GM12864 (cell line): ENCODE data around the gene CERKL.

ENCODE experiments used
- DNase-seq: peaks from one replicate; pipeline ENCODE4 v3.0.0-alpha.2; 2011; ENCODE audit warnings: low read depth
- H3K4me3 ChIP-seq: 2 replicates; pipeline ENCODE4 v1.5.1; 2011; ENCODE audit warnings: mild to moderate bottlenecking, low read depth, low read length, control low read depth
- TF ChIP-seq, protein P1 (sequence below): IDR thresholded peaks from 2 replicates; pipeline ENCODE4 v1.5.1; 2011; ENCODE audit warnings: low read depth, mild to moderate bottlenecking, moderate library complexity, low read length, control low read depth, inconsistent platforms; ENCODE audit errors: missing control alignments

Gene CERKL

DNA sequence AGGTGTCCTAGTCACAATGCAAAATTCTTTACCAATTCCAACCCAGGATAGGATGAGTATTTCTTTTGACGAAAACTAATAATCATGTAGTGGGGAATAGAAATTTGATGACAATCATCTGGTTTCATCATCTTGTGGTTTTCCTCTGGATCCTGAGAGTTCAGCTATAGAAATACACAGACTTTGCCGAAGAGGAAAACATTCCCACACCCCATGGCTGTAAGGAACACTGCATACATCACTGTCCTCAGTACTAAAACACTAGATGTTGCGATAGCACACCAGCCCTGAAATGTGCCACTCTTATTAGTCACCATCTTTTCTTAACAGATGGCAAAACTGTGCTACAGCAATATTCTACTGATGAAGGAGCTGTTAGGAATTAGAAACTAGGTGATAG, 29.4 kb downstream of the CERKL start:
- no peak overlapping the region for H3K4me3 ChIP-seq
- TF ChIP-seq, protein P1, sequence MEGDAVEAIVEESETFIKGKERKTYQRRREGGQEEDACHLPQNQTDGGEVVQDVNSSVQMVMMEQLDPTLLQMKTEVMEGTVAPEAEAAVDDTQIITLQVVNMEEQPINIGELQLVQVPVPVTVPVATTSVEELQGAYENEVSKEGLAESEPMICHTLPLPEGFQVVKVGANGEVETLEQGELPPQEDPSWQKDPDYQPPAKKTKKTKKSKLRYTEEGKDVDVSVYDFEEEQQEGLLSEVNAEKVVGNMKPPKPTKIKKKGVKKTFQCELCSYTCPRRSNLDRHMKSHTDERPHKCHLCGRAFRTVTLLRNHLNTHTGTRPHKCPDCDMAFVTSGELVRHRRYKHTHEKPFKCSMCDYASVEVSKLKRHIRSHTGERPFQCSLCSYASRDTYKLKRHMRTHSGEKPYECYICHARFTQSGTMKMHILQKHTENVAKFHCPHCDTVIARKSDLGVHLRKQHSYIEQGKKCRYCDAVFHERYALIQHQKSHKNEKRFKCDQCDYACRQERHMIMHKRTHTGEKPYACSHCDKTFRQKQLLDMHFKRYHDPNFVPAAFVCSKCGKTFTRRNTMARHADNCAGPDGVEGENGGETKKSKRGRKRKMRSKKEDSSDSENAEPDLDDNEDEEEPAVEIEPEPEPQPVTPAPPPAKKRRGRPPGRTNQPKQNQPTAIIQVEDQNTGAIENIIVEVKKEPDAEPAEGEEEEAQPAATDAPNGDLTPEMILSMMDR: no peak
- DNase-seq: no peak

DNA sequence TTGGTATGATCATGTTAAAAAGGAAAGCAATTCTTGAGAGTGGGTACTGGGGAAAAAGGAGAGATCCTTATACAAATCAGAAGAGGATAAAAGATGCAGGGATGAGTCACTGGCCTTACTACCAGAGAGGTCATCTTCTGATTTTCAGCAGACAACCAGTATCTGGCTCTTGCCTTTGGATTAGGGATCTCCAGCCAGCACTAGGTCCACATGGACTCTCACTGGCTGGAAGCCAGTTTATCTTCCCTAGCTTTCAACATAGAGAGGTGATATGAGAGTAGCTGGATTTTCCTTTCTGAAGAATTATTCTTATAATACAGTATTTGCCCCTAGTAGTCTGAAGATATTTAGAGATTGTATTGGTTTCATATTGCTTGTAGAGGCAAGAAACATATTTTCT, 30.2 kb downstream of the CERKL start:
- H3K4me3 ChIP-seq: no peak overlapping the region
- no peak for DNase-seq
- TF ChIP-seq, protein P1: no peak

DNA sequence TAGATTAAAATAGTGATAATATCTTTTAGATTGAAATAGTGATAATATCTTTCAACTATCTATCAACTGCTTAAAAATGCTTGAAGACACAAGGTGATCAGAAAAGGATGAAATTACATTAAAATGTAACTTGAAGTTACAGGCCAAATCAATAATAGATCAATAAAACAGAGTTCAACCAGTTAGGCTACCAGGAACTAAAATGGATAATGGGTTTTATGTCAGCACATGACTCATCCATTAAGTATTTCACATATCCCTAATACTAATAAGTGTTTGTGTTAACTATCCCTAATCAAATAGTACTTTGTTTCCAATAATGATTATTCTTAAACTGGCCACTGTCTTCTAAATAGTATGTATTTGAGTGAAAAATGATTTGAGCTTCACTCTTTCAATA, 33.7 kb downstream of the CERKL start:
- DNase-seq: no peak
- TF ChIP-seq, protein P1: no peak

DNA sequence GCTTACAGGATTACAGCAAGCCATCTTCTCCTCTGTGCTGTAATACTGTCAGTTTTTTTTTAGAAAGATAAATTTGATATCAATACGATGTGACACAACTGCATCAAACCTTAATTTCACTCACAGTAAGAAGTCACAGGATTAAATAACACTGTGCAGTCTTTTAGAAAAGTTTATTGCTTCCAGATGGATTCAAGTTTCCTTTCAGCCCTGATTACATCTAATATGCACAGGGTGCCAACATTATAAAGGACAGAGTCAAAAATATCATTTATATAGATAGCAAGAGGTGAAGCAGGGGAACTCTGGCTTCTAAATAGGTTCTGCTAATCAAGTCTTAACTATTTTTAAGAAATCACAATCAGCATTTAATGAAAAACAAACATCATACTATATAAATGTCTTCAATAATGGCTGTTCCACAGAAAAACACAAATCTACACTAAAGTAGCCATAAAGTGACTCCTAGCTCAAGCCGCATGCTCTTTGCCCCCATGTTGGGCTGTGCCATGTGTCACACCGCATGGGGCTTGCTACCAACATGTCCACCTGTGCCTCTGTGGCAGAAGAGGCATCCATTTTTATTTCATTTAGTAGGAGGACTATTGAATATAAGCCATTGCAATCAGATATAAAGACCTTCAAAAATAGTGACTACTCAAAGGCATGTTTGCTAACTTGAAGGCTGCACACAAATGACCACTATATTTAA, 35.0 kb downstream of the CERKL start:
- TF ChIP-seq, protein P1: no peak
- no peak for DNase-seq
- H3K4me3 ChIP-seq: no peak overlapping the region

More for the DNA sequence above, 33.7 kb downstream of the CERKL start:
- H3K4me3 ChIP-seq: no peak overlapping the region

DNA sequence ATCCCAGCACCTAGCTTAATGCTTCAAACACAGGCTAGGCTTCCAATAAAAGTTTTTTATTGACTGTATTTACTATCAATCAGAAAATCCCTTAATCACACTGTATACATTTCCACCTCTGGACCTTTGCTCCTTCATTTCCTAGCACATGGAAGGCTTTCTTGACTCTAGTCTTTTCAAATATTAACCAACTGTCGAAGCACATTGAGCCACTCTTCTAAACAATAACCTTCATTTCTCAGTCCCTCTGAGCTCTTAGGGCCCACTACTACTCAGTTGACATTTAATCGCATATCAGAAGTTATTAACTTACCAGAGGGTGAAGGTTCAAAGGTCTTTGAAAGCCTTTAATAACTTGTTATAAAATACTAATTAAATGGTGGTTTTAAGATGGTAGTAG, 37.4 kb downstream of the CERKL start:
- no peak for DNase-seq
- TF ChIP-seq, protein P1: no peak
- no peak overlapping the region for H3K4me3 ChIP-seq

DNA sequence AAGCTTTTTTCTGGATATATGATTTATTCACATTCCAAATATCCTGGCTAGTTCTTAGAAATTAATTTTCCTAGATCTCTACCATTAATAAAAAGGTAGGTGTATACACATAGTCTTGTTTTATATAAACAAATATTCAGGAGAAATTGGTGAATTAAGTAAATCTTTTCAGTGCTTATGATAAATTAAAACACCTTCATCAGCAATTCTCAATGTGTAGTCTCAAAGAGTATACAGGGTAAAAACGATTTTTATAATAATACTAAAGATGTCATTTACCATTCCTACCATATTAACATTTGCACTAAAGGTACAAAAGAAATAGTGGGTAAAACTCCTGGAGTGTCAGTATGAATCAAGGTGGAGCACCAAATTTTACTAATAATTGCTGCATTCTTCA, 40.2 kb downstream of the CERKL start:
- TF ChIP-seq, protein P1: no peak
- DNase-seq: no peak
- H3K4me3 ChIP-seq: no peak overlapping the region
